Vagina (tissue), 2 donors: Measurements from ENCODE around the gene EBF3.

Experiments
- CTCF ChIP-seq, 3 experiments: fragments of 450-650 bp in 2 of 3; fragments of 200-600 bp in 1 of 3; sonication (generic) in 1 of 3; IDR thresholded peaks; one replicate each; pipeline ENCODE4 v1.5.1; 2017 to 2019; ENCODE audit warnings: antibody characterized with exemption in 3 of 3, mild to moderate bottlenecking in 2 of 3, moderate library complexity in 2 of 3
- POLR2A ChIP-seq, 2 donors: fragments of 450-650 bp; IDR thresholded peaks; one replicate each; pipeline ENCODE4 v1.6.1; 2017; ENCODE audit warnings: antibody characterized with exemption in 2 of 2, mild to moderate bottlenecking in 2 of 2, moderate library complexity in 2 of 2
- POLR2AphosphoS5 ChIP-seq, 2 donors: sonication (generic); formaldehyde crosslinking; IDR thresholded peaks; one replicate each; pipeline ENCODE4 v1.9.0; 2017; ENCODE audit warnings: antibody characterized with exemption in 2 of 2, mild to moderate bottlenecking in 2 of 2, low read depth in 1 of 2; ENCODE audit not compliant: insufficient read depth in 1 of 2

DNA sequence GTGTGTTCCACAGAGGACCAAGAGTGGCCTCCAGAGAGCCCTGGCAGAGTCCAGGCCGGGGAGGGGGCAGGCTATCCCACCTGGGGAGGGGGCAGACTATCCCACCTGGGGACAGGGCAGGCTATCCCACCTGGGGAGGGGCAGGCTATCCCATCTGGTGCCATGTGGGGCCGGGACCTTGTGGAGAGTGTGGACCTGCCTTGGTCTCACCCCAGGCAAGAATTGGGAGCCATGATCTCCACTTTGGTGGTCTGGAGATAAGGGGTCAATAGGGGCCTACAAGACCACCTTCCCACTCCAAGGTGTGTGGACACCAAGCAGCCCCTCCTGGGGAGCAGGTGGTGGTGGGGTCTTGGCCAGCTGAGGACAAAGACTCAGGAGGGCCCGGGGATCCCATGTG, 138.2 kb downstream of the EBF3 start:
- TF ChIP-seq CTCF (IDR thresholded peaks at IDR 0.05) (no peak), POLR2AphosphoS5 (IDR thresholded peaks at IDR 0.05; ENCODE audit: insufficient read depth in 1 of 2, low read depth in 1 of 2) (no peak), POLR2A (IDR thresholded peaks at IDR 0.05) (no peak)
